DND-41 (cell line): ENCODE data around the gene TM4SF1.

ENCODE experiments used
- CTCF ChIP-seq: IDR thresholded peaks from 2 replicates; pipeline ENCODE4 v1.5.1; 2012; ENCODE audit warnings: borderline replicate concordance, low read length, moderate library complexity, mild to moderate bottlenecking; ENCODE audit not compliant: poor library complexity, severe bottlenecking; ENCODE audit errors: extremely low read depth
- EZH2 ChIP-seq: IDR thresholded peaks from 3 replicates; pipeline ENCODE4 v1.6.1; 2012; ENCODE audit warnings: borderline replicate concordance, low read depth, mild to moderate bottlenecking, moderate library complexity, low read length, inconsistent platforms; ENCODE audit not compliant: severe bottlenecking

- peak; percentile 64 for TF ChIP-seq CTCF
- no peak for TF ChIP-seq EZH2
These were observed 24.9 kb downstream of the TM4SF1 start for GRCh38 chr3:149352556-149352955.
